GM19193 (cell line): ENCODE data around the gene RIMS3.
A peak's percentile ranks its signal among the peaks of the same experiment; 100 is the strongest.

Experiments
- POLR2A ChIP-seq: IDR thresholded peaks from 4 replicates; pipeline ENCODE4 v1.6.1; 2011; ENCODE audit not compliant: insufficient read depth, insufficient read length; ENCODE audit errors: extremely low read depth

Gene RIMS3

DNA sequence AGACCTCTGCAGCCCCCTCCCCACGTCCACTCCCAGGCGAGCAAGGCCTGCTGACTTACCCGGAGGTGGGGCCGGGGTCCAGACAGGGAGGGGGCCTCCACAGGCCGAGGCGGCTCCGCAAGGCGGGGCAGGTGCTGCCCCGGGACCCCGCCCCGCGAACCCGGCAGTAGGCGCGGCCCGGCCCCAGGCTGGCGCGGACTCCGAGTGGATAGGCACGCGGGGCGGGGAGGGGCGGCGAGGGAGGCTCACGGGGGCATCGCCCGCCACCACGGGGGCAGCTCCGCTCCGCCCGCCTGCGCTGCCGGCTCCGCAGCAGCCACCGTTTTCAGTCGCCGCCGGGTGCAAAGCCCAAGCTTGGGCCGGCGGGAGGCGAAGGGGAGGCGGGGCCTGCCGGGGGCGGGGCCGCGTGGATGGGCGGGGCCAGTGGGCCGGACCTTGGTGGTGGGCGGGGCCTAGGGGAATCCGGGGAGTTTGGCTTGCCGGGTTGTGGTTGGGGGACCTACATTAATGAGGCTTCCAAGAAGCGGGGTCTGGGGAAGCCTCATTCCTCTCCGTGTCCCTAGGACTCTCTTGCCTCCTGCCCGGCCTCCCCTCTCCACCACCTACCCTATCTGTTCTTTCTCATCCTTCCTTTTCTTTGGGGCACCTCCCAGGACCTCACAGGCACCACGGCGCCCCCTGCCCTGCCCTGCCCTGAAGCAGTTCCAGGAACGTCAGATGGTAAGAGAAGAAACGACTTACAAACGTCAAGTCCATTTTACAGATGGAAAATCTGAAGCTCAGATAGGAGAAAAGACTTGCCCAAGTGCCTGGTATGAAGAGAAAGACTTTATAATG is at the start of gene RIMS3:
Gene RIMS3 (minus strand): TSS at position 348 of the 837 bp plus-strand sequence. CDS start 23,757 bp downstream, outside the sequence.
- no peak for TF ChIP-seq POLR2A

DNA sequence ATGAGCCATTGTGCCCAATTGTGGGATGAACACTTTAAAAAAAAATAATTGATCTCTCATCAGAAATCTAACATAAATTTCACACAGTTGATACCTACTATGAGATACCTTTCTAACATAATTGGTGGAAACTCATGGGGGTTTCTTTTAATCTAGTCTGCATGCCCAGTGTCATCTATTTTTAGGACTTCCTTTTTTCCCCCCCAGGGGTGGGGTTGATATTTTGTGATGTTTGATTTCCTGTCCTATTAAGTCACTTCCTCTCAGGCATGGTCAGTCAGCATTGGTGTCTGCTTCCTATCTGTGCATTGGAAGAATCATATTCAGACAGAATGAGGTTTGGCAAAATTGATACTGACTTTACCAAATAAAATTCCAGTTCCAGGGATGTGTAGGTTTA is 47.5 kb upstream of the RIMS3 start:
- TF ChIP-seq POLR2A: no peak

DNA sequence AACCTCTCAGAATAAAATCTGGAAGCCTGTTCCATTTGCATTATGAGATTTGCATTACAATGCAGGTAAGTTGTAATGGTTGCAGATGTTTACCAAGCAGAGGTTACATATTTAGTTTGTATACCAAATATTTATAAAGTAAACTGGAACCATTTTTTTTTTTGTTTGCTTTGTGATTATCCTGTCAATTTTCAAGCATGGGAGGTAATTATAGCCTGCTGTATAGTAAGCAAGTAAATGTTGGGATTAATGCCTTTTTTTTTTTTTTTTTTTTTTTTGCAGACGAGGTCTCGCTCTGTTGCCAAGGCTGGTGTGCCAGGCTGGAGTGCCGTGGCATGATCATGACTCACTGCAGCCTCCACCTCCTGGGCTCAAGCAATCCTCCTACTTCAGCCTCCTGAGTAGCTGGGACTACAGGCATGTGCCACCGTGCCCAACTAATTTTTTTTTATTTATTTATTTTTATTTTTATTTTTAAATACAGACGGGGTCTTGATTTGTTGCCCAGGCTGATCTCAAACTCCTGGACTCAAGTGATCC is 47.0 kb upstream of the RIMS3 start:
- TF ChIP-seq POLR2A: no peak

DNA sequence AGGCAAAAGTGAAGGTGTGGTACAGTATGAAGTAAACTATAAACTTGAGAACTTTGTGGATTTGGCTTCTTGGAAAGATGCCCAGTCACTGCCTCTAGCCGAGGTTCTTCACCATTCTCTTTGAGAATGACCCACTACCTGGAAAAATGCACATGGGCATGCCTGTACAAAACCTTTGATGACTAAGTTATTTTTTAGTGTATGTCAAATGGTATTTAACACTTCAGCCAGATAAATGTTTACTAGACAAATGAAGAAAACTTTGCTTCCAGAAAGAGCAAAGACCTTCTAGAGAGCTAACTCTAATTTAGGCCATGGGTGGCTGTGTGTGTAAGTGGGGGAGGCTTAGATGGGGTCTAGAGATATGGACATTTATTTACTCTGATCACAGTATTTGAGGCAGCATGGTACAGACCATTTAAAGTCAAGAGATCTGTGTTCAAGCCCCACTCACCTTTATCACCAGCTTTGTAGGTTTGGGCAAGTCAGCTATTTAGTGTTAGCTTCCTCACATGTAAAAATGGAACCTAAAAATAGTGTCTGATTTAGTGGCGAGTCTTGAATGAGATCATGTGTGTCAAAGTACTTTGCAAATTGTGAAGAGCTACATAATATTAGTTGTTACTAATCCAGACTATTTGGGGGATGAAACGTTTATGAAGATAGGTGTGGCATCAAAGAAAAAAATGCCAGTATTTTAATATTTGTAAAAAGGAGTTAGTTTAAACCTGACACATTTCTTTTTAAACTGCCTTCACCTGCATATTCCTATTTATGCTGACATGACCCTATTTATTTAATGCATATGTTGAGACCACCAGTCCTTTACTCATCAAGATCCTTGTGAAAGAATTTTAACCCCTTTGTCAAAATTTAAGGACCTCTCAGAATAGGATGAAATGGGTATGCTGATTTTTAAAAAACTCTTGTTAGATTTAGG is 46.3 kb upstream of the RIMS3 start:
- TF ChIP-seq POLR2A: no peak

DNA sequence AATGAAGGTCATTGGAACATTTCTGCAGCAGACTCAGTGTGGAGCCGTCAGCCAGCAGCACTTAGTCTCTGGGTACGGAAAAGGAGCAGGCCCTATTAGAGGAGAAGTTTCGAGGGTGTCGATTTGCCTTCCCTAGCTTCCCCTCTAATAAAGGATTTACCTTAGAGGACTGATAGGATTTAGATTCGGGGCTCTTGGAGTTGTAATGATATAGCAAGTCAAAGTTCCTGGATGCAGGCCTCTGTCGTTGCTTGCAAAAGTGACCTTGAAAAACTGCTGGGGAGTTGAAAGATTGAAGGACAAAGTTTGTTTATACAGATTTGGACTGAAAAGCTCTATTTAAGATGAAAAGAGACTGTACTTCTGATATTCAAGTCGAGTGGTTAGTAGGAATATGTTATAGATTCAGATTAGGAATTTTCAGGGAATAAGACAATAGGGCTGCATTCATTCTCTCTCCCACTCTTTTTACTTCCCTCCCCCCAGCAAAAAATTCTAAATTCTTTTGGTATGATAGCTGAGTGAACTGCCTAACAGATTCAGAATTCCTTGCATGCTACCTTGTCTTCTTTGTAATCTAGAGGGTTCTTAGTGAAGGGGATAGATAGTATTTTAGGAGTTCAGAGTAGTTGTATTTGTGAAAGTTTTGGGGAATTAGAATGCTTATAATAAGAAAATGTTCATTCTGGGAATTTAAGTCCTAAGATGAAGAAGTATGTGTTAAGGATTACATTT is 45.3 kb upstream of the RIMS3 start:
- no peak for TF ChIP-seq POLR2A

DNA sequence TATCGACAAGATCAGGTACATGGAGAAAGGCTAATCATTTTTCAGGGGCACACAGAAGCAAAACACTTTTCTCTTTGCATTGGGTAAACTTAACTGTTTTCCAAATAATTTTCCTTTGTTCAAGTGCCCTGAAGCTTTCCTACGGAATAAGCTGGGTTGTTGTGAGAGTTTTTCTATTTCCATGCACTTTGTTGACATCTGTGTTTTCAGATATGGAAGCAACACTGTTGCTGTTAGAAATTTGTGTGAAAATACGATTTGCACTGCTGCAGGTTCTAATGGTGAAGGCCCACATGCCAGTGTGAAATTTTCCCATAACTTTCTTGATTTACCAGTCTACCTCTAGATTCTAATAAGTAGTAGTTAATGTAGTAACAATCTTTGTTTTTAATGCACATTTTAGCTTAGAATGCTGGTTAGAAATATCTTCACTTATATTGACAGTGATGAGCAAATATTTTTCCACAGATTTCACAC is 44.4 kb upstream of the RIMS3 start:
- no peak for TF ChIP-seq POLR2A

DNA sequence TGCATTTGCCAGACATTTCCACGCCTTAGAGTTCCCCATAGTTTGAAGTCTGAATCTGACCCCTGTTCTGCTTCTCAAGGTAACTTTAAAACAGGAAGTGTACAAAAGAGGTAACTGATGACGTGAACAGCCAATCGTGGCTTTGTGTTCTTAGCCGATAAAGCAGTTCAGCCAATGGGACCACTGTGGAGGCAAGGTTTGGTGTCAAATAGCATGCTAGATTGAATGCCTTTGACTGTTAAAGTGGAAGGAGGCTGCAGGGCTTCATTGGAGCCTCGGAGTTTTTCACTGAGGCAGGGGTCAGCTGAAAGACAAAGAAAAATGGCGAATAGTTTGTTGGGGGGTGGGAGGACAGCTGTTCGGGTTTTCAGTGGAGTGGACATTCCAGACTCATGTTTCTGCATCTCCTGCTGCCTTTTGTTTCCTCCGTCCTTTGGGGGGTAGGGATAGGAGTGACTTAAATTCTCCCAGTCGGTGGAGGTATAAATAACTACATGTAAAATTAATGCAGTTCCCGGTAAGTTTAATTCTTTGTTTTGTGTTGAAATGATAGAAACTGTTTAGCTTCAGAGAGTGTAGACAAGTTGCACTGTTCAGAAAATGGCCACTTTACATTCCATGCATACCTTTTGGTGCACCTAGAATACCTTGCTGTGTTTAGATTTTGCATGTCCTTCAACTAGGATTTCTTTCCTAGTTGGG is 43.8 kb upstream of the RIMS3 start:
- TF ChIP-seq POLR2A: peak; percentile 48

DNA sequence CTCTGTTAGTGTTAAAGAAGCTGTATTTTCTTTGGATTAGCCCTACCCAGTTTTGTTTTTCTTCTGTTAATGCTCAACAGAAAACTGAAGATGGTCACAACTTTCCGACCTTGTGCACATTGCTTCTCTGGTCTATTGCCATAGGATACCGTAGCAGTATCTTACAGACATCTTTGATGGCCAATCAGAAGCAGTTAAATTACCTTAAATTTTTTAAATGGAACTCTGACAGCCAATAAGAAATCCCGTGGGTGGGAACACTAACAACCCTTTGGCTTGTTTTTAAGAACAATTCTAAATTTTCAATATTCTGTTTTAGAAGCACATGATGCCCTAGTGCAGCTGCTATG is 43.2 kb upstream of the RIMS3 start:
- no peak for TF ChIP-seq POLR2A

DNA sequence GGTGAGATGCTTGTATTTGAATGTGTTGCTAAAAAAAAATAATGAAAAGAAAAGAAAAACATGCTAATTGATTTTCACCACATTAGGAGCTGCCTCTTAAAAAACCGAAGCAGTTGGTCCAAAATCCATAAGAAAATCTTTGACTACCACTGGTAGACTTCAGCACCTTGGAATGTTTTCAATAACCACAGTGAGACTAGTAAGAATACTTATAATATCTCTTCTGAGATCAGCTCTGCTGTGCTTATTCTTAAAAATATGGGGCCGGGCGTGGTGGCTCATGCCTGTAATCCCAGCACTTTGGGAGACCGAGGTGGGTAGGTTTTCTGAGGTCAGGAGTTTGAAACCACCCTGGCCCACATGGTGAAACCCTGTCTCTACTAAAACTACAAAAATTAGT is 41.1 kb upstream of the RIMS3 start:
- TF ChIP-seq POLR2A: no peak

DNA sequence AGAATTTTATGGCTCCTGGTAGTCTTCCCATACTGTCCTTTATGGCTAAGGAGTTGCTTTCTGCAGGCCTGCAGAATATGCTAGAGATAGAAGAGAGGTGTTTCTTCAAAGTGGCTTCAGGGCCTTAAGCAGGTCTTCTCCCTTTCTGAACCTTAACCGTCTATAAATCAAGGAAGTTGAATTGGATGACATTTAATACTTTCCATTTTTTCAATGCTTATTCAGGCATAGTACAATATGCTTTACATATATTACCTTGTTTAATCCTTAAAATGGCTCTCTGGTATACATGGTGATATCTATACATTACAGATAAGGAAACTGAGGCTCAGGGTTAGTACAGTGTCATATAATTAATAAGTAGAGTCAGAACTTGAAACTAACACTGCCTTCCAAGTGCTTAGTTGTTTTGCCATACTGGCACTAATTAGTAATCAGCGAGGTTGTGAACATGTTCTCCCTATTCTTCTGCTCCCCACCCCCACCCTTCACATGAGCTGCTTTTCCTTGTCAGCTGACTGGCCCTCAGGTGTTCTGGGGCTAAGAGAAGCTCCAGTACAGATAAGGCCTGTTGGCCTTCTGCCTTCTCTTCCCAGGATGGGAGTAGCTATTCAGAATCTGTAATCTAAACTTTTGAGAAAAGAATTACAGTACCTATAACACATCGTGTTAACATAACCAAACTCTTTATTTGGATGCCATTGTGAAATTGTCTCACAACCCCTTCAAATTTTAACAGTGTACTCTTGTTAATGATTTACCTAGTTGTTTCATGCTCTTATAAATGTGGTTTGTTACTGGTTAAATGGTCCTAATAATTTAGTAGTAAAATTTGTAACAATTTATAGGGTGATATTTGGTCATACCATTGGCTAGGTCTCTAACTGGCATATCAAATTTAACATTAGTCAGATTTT is 39.6 kb upstream of the RIMS3 start:
- no peak for TF ChIP-seq POLR2A

DNA sequence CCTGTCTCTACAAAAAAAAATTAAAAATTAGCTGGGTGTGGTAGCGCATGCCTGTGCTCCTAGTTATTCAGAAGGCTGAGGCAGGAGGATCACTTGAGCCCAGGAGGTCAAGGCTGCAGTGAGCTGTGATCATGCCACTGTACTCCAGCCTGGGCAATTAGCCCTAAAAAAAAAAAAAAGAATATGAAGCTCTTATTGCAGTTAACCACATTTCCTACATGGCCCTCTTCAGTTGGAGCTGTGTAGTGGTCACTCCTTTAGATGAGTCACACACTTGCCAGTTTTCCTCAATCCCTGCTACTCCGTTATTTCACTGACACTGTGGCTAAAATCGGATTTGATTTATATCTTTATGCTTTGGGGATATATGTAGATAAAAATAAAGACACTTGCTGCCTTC is 37.8 kb upstream of the RIMS3 start:
- TF ChIP-seq POLR2A: no peak

DNA sequence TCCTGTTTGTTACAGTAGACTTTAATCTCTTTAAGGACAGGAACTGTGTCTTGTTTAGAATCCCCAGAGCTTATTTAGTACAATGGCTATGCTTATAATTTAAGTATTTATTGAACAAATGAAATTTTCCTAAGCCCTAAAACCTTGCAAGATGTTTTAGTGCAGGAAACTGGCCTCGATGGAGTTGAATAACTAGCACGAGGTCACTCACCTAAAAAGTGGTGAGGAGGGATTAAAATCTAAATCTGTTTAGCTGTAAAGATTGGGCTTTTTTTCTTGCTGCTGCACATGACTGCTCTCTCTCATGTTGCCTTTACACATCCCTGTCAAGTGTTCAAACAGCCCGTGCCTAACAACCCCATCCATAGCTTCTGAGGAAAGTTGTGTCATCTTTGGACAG is 36.2 kb upstream of the RIMS3 start:
- TF ChIP-seq POLR2A: no peak

DNA sequence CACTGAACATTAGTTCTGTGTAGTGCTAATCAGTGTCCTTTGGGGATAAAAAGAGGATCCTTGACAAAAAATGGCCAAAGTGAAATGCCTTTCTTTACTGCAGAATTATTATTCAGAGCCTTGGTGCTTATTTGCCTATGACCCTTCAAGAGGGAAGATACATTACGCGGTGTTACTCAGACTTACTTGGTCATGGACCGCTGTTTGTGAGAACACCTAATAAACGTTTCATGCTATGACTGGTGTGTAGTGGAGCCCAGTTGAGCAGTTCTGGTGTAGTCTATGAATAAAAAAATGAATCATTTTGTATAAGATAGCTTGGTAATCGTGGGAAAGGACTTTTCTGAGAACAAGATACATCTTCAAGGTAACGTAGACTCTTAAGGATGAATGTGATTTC is 34.3 kb upstream of the RIMS3 start:
- TF ChIP-seq POLR2A: no peak
